Measurements from ENCODE around the gene KLRF2. TPM values are rescaled to one million over a fixed set of nuclear protein-coding genes. Genes with fewer than 3 reads are reported as not detected.

The KLRF2 gene
- total and polyA plus RNA-seq, 7 donors, result not detected

DNA sequence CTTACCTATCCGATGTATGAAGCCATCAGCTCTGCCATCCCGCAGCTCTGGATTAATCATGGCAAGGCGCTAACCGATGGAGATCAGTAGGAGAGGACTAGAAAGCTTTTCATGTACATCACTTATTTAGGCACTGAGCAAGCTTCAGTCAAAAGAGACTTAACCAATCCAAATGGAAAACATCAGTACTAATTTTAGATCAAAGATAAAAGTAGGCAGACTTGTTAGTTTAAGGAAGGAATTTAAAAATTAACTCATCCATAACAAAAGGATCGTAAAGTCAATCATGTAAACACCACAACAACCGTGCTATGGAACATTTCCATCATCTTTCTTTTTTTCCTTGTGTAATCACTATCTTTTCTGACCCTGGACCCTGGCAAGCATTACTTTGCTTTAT is 51.0 kb downstream of the KLRF2 start, which contains the start of gene CLEC2A:
Gene CLEC2A, minus strand, starts transcription at position 101 of the 400 bp plus-strand sequence. Its CDS starts 41 bp downstream, at position 60.
- 89 to 92% (median 91%) methylated on average over 6 of the region's 6 CpGs for whole genome bisulfite sequencing, 3 donors
- TF ChIP-seq, protein P1, sequence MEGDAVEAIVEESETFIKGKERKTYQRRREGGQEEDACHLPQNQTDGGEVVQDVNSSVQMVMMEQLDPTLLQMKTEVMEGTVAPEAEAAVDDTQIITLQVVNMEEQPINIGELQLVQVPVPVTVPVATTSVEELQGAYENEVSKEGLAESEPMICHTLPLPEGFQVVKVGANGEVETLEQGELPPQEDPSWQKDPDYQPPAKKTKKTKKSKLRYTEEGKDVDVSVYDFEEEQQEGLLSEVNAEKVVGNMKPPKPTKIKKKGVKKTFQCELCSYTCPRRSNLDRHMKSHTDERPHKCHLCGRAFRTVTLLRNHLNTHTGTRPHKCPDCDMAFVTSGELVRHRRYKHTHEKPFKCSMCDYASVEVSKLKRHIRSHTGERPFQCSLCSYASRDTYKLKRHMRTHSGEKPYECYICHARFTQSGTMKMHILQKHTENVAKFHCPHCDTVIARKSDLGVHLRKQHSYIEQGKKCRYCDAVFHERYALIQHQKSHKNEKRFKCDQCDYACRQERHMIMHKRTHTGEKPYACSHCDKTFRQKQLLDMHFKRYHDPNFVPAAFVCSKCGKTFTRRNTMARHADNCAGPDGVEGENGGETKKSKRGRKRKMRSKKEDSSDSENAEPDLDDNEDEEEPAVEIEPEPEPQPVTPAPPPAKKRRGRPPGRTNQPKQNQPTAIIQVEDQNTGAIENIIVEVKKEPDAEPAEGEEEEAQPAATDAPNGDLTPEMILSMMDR (IDR thresholded peaks at IDR 0.05), result no peak
- no peaks in the 10 kb centered on the region for H3K27me3 ChIP-seq (ENCODE audit: insufficient read depth in 3 of 3, low read length in 2 of 3)
- ATAC-seq (no peak), DNase-seq (no peak)
- H3K4me3 ChIP-seq, result no peak within 1 kb of the TSS
- H3K4me1 ChIP-seq, result no peaks in the 10 kb centered on the region
- intact Hi-C loops (cut with DNase I), result no loop called here
- no peaks in the 10 kb centered on the region for H3K36me3 ChIP-seq (ENCODE audit: insufficient read depth in 1 of 2, low read depth in 1 of 2)
- H3K9me3 ChIP-seq, result no peaks in the 10 kb centered on the region
- H3K27ac ChIP-seq, result no peak within 1 kb of the TSS

DNA sequence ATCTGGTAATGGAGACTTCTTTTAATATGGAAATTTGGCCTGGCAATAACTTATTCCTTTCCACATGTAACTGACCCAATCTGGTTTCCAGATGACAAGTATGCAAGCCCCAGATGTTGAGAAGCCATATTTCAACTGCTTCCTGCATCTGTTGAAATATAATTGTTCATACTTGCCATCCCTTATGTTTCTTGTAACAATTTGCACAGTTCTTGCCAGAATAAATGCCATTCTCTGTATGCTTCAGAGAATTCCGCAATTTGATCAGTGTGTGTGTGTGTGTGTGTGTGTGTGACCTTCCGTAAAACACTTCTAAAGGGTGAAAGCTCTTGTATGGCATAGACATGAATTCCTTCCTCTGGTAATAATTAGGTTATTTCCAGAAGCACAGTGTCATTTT is 52.7 kb downstream of the KLRF2 start:
- Histone ChIP-seq H3K4me1 (no peaks in the 10 kb centered on the region), H3K36me3 (ENCODE audit: insufficient read depth in 1 of 2, low read depth in 1 of 2) (no peaks in the 10 kb centered on the region), H3K27me3 (ENCODE audit: insufficient read depth in 3 of 3, low read length in 2 of 3) (no peaks in the 10 kb centered on the region), H3K27ac (no peak overlapping the region), H3K4me3 (no peak overlapping the region), H3K9me3 (no peaks in the 10 kb centered on the region)
- WGBS, 3 donors, result 36 to 53% (median 42%) methylated on average over 2 of the region's 2 CpGs
- DNase-seq, result no peak
- intact Hi-C loops (cut with DNase I), result no loop called here
- no peak for ATAC-seq
- TF ChIP-seq, protein P1 (IDR thresholded peaks at IDR 0.05), result no peak

DNA sequence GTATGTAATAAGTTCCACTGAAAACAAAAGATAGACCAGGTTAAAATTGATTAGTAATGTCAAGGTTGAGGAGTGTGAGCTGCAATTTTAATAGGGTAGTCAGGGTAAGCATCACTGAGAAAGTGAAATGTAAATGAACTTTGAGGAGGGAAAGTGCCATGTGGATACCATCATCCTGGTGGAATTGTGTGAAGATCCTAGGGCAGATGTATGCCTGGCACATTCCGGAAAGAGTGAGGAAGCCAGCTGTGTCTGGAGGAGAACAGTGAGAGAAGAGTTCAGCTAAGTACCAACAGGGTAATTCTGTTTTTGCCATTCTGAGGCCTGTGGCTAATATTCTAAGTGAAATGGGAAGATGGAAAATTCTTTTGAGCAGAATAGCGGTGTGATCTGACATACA is 53.7 kb downstream of the KLRF2 start:
- Histone ChIP-seq H3K36me3 (ENCODE audit: insufficient read depth in 1 of 2, low read depth in 1 of 2) (no peaks in the 10 kb centered on the region), H3K27me3 (ENCODE audit: insufficient read depth in 3 of 3, low read length in 2 of 3) (no peaks in the 10 kb centered on the region), H3K4me3 (no peak overlapping the region), H3K27ac (no peak overlapping the region), H3K9me3 (no peaks in the 10 kb centered on the region), H3K4me1 (no peaks in the 10 kb centered on the region)
- no peak for ATAC-seq
- intact Hi-C loops (cut with DNase I), result no loop called here
- no peak for DNase-seq
- TF ChIP-seq, protein P1 (IDR thresholded peaks at IDR 0.05), result no peak
- 57 to 73% (median 63%) methylated on average over 2 of the region's 2 CpGs for WGBS, 3 donors

GRCh38 chr12:9936591-9936990 is 55.3 kb downstream of the KLRF2 start:
- WGBS, 3 donors, result 67 to 69% (median 69%) methylated on average over 10 of the region's 10 CpGs
- intact Hi-C loops (cut with DNase I), result no loop called here
- ATAC-seq, result no peak
- no peaks in the 10 kb centered on the region for H3K36me3 ChIP-seq (ENCODE audit: insufficient read depth in 1 of 2, low read depth in 1 of 2)
- H3K4me1 ChIP-seq, result no peaks in the 10 kb centered on the region
- no peak overlapping the region for H3K4me3 ChIP-seq
- no peak for DNase-seq
- no peak overlapping the region for H3K27ac ChIP-seq
- TF ChIP-seq, protein P1 (IDR thresholded peaks at IDR 0.05), result no peak
- H3K9me3 ChIP-seq, result no peaks in the 10 kb centered on the region
- H3K27me3 ChIP-seq (ENCODE audit: insufficient read depth in 3 of 3, low read length in 2 of 3), result no peaks in the 10 kb centered on the region

- intact Hi-C loops (cut with DNase I), result no loop called here
- ATAC-seq (no peak), DNase-seq (no peak)
- Histone ChIP-seq H3K4me3 (no peak overlapping the region), H3K9me3 (no peaks in the 10 kb centered on the region), H3K4me1 (no peaks in the 10 kb centered on the region), H3K27me3 (ENCODE audit: insufficient read depth in 3 of 3, low read length in 2 of 3) (no peaks in the 10 kb centered on the region), H3K27ac (no peak overlapping the region), H3K36me3 (ENCODE audit: insufficient read depth in 1 of 2, low read depth in 1 of 2) (no peaks in the 10 kb centered on the region)
- 42 to 43% (median 43%) methylated on average over 2 of the region's 2 CpGs for WGBS, 3 donors
- TF ChIP-seq, protein P1 (IDR thresholded peaks at IDR 0.05), result no peak
These were observed 59.1 kb downstream of the KLRF2 start for GRCh38 chr12:9940375-9940774.
